ENCODE results near the gene C19orf25.

C19orf25 gene

DNA sequence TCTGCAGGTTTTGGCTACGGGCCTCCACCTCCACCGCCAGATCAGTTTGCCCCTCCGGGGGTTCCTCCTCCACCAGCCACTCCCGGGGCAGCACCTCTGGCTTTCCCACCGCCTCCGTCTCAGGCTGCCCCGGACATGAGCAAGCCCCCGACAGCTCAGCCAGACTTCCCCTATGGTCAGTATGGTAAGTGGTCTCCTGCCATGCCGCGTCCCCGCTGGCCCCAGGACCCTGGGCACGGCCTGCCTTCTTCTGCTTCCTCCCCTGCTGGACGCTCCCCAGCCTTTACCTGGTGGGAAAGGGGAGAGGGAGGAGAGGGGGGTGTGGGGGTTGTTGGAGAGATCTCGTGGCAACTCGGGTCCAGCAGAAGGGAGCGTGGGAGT is 46.5 kb downstream of the C19orf25 start:
- DNase-seq (ENCODE audit: low read depth) = no peak

DNA sequence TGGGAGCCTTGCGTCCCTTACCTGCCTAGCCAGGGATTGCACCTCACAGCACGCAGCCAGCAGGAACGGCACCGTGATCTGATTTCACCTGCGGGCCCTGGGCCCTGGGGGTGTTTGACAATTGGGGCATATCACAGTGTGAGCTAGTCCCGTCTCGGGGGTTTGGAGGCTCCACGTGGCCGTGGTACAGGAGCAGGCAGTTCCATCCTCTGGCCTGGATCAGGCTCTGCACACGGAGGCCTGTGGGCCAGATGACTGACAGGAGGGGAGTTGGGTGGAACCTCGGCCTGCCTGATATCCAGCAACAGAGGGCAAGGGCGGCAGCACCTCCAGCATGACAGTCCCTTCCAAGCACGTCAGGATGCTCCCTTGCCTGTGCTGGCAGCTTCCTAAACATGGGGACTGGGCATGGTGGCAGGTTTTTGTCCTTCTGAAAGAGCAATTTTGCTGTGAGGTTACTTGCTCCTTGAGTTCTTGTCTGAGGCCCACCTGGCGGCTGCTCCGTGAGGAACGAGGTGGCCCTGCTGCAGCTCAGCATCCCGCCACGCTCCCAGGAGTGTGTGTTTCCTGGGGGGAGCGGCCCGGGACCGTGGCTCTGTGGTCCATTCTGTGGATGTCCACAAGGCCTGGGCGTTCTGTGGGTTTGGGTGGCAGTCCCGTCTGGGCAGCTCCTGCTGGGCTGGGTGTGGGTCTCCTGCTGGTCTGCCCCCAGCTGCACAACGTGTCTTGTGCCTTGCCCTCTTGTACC is 47.1 kb downstream of the C19orf25 start:
- no peak for DNase-seq (ENCODE audit: low read depth)

DNA sequence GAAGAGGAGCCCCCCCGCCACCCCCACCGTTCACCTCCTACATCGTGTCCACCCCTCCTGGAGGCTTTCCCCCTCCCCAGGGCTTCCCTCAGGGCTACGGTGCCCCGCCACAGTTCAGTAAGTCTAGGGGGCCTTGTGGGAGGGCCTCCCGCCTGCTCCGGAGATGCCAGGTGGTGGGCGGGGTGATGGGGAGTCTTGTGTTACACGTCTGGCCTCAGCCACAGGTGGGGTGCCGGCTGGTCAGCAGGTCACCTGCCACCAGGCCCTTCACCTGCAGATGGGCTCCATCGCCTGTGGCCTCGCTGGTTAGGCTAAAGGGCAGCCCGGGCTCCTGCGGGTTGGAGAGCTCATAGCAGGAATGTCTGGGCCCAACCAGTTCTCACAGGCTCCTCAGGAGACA is 48.8 kb downstream of the C19orf25 start:
- DNase-seq (ENCODE audit: low read depth) = no peak

DNA sequence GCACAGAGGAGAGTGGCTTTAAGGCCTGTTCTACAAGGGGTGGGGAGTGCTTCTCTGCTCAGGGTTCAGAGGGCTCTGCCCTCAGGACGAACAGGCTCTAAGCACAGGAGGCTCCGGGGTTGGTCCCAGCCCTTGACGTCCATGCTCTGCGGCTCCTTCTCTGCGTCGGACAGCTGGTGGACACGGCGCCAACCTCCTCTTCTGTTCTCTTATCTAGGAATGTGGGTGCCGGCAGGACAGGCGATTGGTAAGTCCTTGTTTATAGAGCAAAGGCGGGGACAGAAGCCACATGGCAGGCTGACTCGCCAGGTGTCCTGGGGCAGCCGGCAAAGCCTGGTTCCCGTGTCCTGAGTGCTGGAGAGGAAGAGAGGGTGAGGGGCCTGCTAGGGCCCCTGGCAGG is 49.3 kb downstream of the C19orf25 start:
- DNase-seq (ENCODE audit: low read depth) = no peak

DNA sequence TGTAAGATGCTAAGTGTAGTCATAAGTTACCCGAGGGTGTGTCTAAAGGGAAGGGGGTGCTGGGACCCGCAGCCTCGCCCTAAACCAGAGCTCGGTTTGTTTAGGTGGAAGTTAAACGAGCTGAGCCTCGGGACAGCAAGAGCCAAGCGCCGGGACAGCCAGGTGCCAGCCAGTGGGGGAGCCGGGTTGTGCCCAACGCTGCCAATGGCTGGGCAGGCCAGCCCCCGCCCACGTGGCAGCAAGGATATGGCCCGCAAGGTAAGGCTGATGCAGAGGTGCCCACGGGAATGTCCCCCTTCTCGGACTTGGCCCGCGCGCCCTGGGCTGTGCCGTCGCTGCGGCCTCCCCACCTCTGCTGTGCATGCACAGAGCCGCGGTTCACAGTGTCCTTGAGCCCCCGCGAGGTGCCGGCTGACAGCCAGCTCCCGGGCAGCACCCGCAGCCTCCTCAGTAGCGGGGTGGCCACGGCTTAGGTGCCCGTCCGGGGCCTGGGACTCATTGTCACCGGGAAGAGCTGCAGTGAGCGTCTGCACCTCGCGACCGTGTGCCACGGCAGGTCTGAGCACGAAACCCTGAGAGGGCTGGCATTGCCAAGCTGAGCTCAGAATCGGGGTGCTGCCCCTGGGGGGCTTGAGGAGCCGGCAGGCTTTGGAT is 50.1 kb downstream of the C19orf25 start:
- DNase-seq (ENCODE audit: low read depth) = no peak

DNA sequence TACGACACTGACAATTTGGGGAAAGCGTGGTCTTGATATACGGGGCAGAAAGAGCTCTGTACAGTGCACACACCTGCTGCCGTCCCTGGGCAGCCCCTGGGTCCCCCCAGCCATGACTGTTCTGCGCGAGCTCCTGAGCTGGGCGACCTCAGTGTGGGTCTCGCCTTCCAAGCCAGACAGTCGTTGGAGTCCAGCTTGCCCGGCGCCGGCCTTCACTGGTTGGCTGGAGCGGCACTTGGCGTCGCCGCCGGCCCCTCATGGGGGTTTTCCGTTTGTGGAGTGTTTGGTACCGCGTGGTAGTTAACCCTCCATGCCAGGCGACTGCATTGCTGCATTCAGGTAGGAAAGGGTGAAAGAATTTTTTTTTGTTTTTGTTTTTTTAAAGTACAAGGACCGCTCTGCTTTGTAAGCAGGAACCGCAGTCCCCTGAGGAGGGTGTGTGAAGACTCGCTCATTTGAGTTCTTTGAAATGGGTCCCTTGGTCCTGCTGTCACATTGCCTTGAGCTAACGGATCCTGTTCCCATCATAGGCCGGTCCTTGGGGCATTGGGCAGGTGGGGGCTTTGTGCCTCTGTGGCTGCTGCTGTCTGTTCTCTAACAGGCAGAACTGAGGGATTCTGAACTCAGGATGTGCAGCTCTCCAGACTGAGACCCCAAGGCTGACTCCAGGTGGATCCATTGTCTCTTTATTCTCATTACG is 51.6 kb downstream of the C19orf25 start:
- DNase-seq (ENCODE audit: low read depth) = no peak

DNA sequence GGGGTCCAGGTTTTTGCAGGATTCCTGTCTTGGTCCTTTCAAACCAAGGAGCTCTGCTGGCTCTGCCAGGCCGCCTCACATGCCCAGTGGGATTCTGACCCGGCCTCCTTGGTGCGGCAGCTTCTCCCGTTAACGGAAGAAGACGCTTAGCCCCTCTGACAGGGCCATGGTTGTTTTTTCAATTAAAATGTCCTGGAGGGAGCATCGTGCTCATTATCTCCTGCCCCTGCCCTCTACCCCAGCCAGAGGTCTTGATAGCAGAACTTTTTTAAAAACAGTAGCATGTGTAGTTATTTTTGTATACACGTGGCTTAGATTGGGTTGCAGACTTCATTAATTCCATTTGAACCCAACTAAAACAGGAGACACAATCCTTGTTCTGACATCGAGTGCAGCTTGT is 52.3 kb downstream of the C19orf25 start:
- no peak for DNase-seq (ENCODE audit: low read depth)

DNA sequence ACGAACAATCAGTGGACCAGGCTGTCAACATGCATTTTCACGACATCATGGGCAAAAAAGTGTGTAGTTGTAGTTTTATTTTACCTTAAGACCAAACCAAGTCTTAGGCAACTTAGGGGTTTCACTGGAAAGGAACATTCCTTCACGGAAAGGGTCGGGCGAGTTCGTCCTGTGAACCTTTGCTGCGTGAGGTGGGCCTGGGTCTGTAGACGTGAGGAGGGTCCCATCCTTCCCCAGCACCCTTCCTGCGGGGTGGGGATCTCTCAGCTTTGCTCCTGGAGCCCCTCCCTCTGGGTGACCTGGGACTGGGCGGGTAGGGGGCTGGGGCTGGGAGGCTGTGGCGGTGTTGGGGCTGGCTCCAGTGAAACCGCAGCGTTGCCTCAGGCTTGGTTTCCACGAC is 53.1 kb downstream of the C19orf25 start:
- no peak for DNase-seq (ENCODE audit: low read depth)

DNA sequence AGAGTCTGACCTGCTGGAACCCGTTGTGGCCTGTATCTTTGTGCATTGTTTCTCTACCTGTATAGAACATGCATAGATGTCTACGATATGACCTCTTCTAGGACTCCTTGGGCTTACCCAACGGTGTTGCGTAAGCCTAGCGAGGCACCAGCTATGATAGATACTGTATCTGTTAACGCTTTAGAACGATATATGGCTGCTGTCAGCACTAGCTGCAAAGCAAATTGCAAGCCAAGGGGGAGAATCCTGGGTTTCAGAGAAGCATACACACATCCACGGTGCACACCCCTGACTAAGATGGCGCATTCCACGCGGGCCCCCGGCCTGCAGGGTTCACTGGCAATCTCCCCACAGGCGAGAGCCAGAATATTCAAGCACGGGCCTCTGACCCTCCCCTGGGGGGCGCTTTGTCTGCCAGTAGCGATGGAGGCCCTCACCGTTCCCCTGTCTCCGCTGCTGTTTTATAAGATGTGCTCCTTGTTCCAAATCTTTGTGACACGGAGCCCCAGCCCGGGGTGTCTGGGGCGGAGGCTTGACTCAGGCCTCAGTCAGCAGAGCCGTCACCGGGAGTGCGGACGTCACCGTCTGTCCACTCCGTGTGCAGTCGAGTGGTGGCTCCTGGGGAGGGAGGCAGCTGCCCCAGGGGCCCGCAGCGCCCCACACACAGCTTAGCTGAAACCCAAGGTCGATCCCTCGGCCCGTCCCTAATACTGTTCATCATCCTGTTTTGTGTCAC is 53.7 kb downstream of the C19orf25 start:
- DNase-seq (ENCODE audit: low read depth) = no peak

DNA sequence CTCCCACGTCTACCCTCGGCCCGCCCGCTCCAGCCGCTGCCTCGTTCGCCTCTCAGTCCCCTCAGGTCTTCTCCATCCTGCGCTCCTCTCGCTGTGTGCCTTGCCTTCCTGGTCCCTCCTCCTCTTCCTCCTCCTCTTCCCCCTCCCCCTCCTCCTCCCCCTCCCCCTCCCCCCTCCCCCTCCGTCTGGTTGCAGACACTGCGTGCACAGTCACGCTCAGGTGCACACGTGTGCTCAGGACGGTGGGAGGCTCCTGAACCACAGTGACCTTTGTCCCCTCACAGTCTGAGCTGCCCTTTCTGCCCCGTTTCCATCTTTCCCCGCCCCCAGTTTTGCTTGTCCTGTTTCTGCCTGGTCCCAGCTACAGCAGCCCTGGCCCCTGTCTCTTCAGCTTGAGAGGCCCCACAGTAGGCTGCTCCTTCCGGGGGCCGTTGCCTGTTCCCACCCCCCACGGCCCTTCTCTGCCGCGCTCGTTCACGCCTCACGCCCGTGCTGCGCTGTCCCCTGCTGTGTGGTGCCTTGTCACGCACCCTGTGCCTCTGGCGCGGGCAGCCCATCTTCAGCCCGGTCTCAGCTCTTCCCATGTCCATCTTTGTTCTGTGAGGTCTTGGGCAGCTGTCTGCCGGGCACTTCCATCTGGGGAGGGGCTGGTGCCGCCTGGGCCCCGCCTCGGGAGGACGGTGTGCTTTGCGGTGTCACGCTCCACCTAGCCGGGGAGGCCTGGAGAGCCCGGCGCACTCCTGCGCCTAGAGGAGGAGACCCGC is 54.6 kb downstream of the C19orf25 start:
- DNase-seq (ENCODE audit: low read depth) = no peak

DNA sequence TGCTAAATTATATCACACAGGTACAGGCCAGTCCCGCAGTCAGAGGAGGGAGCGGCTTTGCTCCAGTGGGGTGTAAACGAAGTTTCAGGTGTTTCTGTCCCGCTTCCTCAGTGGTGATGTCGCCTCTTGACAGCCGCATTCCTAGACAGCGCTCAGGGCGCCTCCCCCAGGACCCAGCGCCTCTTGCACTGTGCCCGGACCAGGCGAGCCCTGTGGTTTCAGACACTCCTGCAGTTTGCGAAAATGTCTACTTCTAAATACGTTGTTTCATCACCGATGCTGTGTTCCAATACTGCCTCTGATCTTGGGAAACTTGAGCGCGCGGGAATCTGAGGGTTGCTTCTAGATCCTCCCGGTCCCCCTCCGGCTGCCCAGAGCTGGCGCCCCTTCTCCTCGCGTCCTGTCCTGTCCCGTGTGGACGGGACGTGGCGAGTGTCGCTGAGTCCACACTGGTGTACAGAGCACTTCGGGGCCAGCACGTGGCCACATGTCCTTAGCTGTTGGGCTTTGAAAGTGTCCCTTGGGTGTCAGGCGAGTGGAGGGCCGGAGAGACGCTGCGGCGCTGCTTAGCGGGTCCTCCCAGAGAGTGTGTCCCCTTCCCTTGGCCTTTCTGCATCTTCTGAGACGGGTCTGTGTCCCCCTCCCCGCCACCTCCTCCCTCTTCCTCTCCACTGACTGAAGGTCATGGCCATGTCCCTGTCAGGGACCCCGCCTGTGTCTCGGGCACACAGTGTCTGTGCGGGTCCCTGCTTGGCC is 55.4 kb downstream of the C19orf25 start:
- no peak for DNase-seq (ENCODE audit: low read depth)
